Hepatocyte (in vitro differentiated cells): ENCODE measurements around the gene CAMTA2. TPM values are rescaled to one million over a fixed set of nuclear protein-coding genes. Genes with fewer than 3 reads are reported as not detected.
A peak's percentile ranks its signal among the peaks of the same experiment; 100 is the strongest.

ENCODE experiments used
- DNase-seq: peaks from one replicate; pipeline ENCODE4 v3.0.0-alpha.2; 2016; ENCODE audit warnings: low spot score
- H2AFZ ChIP-seq: fragments of 200-600 bp; sonication (generic); 2 replicates; pipeline ENCODE4 v1.6.0; 2016; ENCODE audit warnings: antibody characterized with exemption, mild to moderate bottlenecking
- H3K27ac ChIP-seq: fragments of 200-600 bp; sonication (generic); 2 replicates; pipeline ENCODE4 v1.5.1; 2016; ENCODE audit warnings: mild to moderate bottlenecking
- H3K27me3 ChIP-seq: fragments of 200-600 bp; sonication (generic); 2 replicates; pipeline ENCODE4 v1.6.1; 2016
- H3K36me3 ChIP-seq: fragments of 200-600 bp; sonication (generic); replicated peaks from 2 replicates; pipeline ENCODE4 v1.5.1; 2016; ENCODE audit warnings: low read depth; ENCODE audit not compliant: insufficient read depth
- H3K4me1 ChIP-seq: fragments of 200-600 bp; sonication (generic); 2 replicates; pipeline ENCODE4 v1.5.1; 2016; ENCODE audit warnings: mild to moderate bottlenecking, moderate library complexity; ENCODE audit not compliant: insufficient read depth
- H3K4me2 ChIP-seq: fragments of 200-600 bp; sonication (generic); 2 replicates; pipeline ENCODE4 v1.6.0; 2016
- H3K4me3 ChIP-seq: fragments of 200-600 bp; sonication (generic); 2 replicates; pipeline ENCODE4 v1.5.1; 2016; ENCODE audit warnings: mild to moderate bottlenecking
- H3K79me2 ChIP-seq: fragments of 200-600 bp; sonication (generic); 2 replicates; pipeline ENCODE4 v1.6.0; 2017; ENCODE audit warnings: mild to moderate bottlenecking
- H3K9me2 ChIP-seq: fragments of 200-600 bp; sonication (generic); replicated peaks from 2 replicates; pipeline ENCODE4 v1.6.0; 2017; ENCODE audit warnings: mild to moderate bottlenecking; ENCODE audit not compliant: insufficient read depth
- H3K9me3 ChIP-seq: fragments of 200-600 bp; sonication (generic); 2 replicates; pipeline ENCODE4 v1.5.1; 2016; ENCODE audit warnings: low read depth, mild to moderate bottlenecking
- H4K20me1 ChIP-seq: fragments of 200-600 bp; sonication (generic); 2 replicates; pipeline ENCODE4 v1.6.0; 2016; ENCODE audit warnings: mild to moderate bottlenecking; ENCODE audit not compliant: insufficient read depth, poor library complexity, severe bottlenecking
- CTCF ChIP-seq: fragments of 200-600 bp; sonication (generic); IDR thresholded peaks from 2 replicates; pipeline ENCODE4 v1.5.1; 2016; ENCODE audit warnings: antibody characterized with exemption, mild to moderate bottlenecking; ENCODE audit not compliant: poor library complexity
- EZH2 ChIP-seq: fragments of 200-600 bp; sonication (generic); IDR thresholded peaks from 2 replicates; pipeline ENCODE4 v1.6.1; 2016; ENCODE audit warnings: antibody characterized with exemption, mild to moderate bottlenecking, borderline replicate concordance
- EZH2phosphoT487 ChIP-seq: fragments of 200-600 bp; sonication (generic); IDR thresholded peaks from one replicate; pipeline ENCODE4 v1.6.1; 2018; ENCODE audit warnings: antibody characterized with exemption, mild to moderate bottlenecking, low read depth, moderate library complexity; ENCODE audit not compliant: unreplicated experiment, severe bottlenecking
- WGBS: methylation state at CpG from one replicate; pipeline ENCODE4 v1.1.6; 2016; ENCODE audit warnings: low lambda C conversion rate; ENCODE audit errors: missing lambda C conversion rate; 5-methylcytosine and 5-hydroxymethylcytosine counted together
- polyA plus RNA-seq: library from polyadenylated mRNA; unstranded; fragments of >200 nt; fragmentation: Nextera tagmentation; extraction: Ambion mirVana; gene quantifications from 2 replicates; pipeline ENCODE4 v1.2.1, GENCODE V29; 2016
- total RNA-seq: library from RNA; depleted of rRNA; stranded (reverse); fragments of >200 nt; gene quantifications from 2 replicates; pipeline ENCODE4 v1.2.3, GENCODE V29; 2014

Gene CAMTA2
- total and polyA plus RNA-seq, 2 experiments from 2014 or later, result 12.5 to 45.6 TPM

- 58% methylated on average over 5 of the region's 5 CpGs for WGBS
- Histone ChIP-seq H3K4me3 (peak overlapping the region; percentile 73), H3K9me2 (no peaks in the 10 kb centered on the region), H3K27me3 (no peaks in the 10 kb centered on the region), H3K4me2 (peak overlapping the region; percentile 92), H4K20me1 (no peaks in the 10 kb centered on the region), H2AFZ (no peak overlapping the region), H3K79me2 (peaks cover 12% of the 10 kb centered on the region), H3K4me1 (peaks cover 10% of the 10 kb centered on the region), H3K9me3 (no peaks in the 10 kb centered on the region), H3K27ac (peak overlapping the region; percentile 84), H3K36me3 (no peaks in the 10 kb centered on the region)
- TF ChIP-seq EZH2, result no peak
- TF ChIP-seq CTCF, result no peak
- no peak for TF ChIP-seq EZH2phosphoT487
- DNase-seq, result peak; percentile 27
Measured at GRCh38 chr17:4986403-4986802, 1.1 kb downstream of the CAMTA2 start.

- 94% methylated on average over 5 of the region's 5 CpGs for WGBS
- Histone ChIP-seq H2AFZ (no peak overlapping the region), H3K27me3 (no peaks in the 10 kb centered on the region), H3K9me3 (no peaks in the 10 kb centered on the region), H3K4me1 (peaks cover 3% of the 10 kb centered on the region), H3K79me2 (peaks cover 7% of the 10 kb centered on the region), H3K9me2 (no peaks in the 10 kb centered on the region), H4K20me1 (no peaks in the 10 kb centered on the region), H3K27ac (no peak overlapping the region), H3K4me2 (no peak overlapping the region), H3K36me3 (no peaks in the 10 kb centered on the region), H3K4me3 (no peak overlapping the region)
- TF ChIP-seq CTCF, result no peak
- TF ChIP-seq EZH2phosphoT487, result no peak
- TF ChIP-seq EZH2, result no peak
- no peak for DNase-seq
Measured at GRCh38 chr17:4982305-4982704, 5.2 kb downstream of the CAMTA2 start.

GRCh38 chr17:4980644-4981216 lies 6.7 kb downstream of the CAMTA2 start:
- H3K79me2 ChIP-seq, result peaks cover under 1% of the 10 kb centered on the region
- H3K27ac ChIP-seq, result no peak overlapping the region
- H3K9me2 ChIP-seq, result no peaks in the 10 kb centered on the region
- peak; percentile 63 for TF ChIP-seq CTCF
- no peak for TF ChIP-seq EZH2
- no peak overlapping the region for H2AFZ ChIP-seq
- H3K27me3 ChIP-seq, result no peaks in the 10 kb centered on the region
- 46% methylated on average over 6 of the region's 6 CpGs for WGBS
- peak; percentile 81 for DNase-seq
- no peaks in the 10 kb centered on the region for H3K36me3 ChIP-seq
- H3K4me1 ChIP-seq, result peaks cover 3% of the 10 kb centered on the region
- H3K9me3 ChIP-seq, result no peaks in the 10 kb centered on the region
- no peak overlapping the region for H3K4me3 ChIP-seq
- H3K4me2 ChIP-seq, result no peak overlapping the region
- no peaks in the 10 kb centered on the region for H4K20me1 ChIP-seq

GRCh38 chr17:4978726-4979125 lies 8.7 kb downstream of the CAMTA2 start:
- H4K20me1 ChIP-seq, result no peaks in the 10 kb centered on the region
- no peaks in the 10 kb centered on the region for H3K9me2 ChIP-seq
- no peak overlapping the region for H3K27ac ChIP-seq
- DNase-seq, result no peak
- no peaks in the 10 kb centered on the region for H3K79me2 ChIP-seq
- no peaks in the 10 kb centered on the region for H3K9me3 ChIP-seq
- peaks cover 3% of the 10 kb centered on the region for H3K4me1 ChIP-seq
- no peaks in the 10 kb centered on the region for H3K27me3 ChIP-seq
- no peak overlapping the region for H3K4me2 ChIP-seq
- H3K36me3 ChIP-seq, result no peaks in the 10 kb centered on the region
- H2AFZ ChIP-seq, result no peak overlapping the region
- H3K4me3 ChIP-seq, result no peak overlapping the region
- no peak for TF ChIP-seq EZH2phosphoT487
- TF ChIP-seq EZH2, result no peak
- TF ChIP-seq CTCF, result no peak
